Measurements from ENCODE around the gene FARP2. TPM values are rescaled to one million over a fixed set of nuclear protein-coding genes. Genes with fewer than 3 reads are reported as not detected.

FARP2 gene
- total RNA-seq, 1 experiment from 2014 or later: 89.1 TPM

- Histone ChIP-seq H2AFZ (no peak overlapping the region), H3K9me3 (ENCODE audit: insufficient read depth, low read depth) (no peaks in the 10 kb centered on the region), H3K79me2 (ENCODE audit: low read depth) (no peaks in the 10 kb centered on the region), H3K9me2 (ENCODE audit: insufficient read depth) (no peaks in the 10 kb centered on the region), H3K4me3 (no peak overlapping the region), H3K4me1 (replicated peaks; ENCODE audit: insufficient read depth) (no peaks in the 10 kb centered on the region), H3F3A (ENCODE audit: insufficient read depth, low read depth) (no peaks in the 10 kb centered on the region), H3K4me2 (no peak overlapping the region), H3K36me3 (ENCODE audit: low read depth) (no peaks in the 10 kb centered on the region), H4K20me1 (ENCODE audit: insufficient read depth) (no peaks in the 10 kb centered on the region), H3K27me3 (ENCODE audit: insufficient read depth, low read depth) (no peaks in the 10 kb centered on the region), H3K27ac (no peak overlapping the region)
- ChIA-PET POLR2A (ENCODE audit: unreplicated experiment) (no interaction called here), CTCF (no interaction called here)
- no TSS peak for BruUV-seq (replicated peaks)
- DNase-seq: no peak
- intact Hi-C loops (cut with micrococcal nuclease; ENCODE audit: unreplicated experiment): no loop called here
- TF ChIP-seq CTCF (conservative IDR thresholded peaks at IDR 0.05) (no peak), EZH2 (IDR thresholded peaks at IDR 0.05; ENCODE audit: low read depth) (no peak)
Observed at GRCh38 chr2:241454837-241455485, 98.9 kb downstream of the FARP2 start.

- H3K36me3 ChIP-seq (ENCODE audit: low read depth): no peaks in the 10 kb centered on the region
- intact Hi-C loops (cut with micrococcal nuclease; ENCODE audit: unreplicated experiment): no loop called here
- no peaks in the 10 kb centered on the region for H3K9me3 ChIP-seq (ENCODE audit: insufficient read depth, low read depth)
- H3K27ac ChIP-seq: no peak overlapping the region
- TF ChIP-seq CTCF (conservative IDR thresholded peaks at IDR 0.05) (no peak), EZH2 (IDR thresholded peaks at IDR 0.05; ENCODE audit: low read depth) (no peak)
- no peak overlapping the region for H3K4me2 ChIP-seq
- ChIA-PET POLR2A (ENCODE audit: unreplicated experiment) (no interaction called here), CTCF (no interaction called here)
- no peak overlapping the region for H2AFZ ChIP-seq
- no peaks in the 10 kb centered on the region for H3F3A ChIP-seq (ENCODE audit: insufficient read depth, low read depth)
- H3K27me3 ChIP-seq (ENCODE audit: insufficient read depth, low read depth): no peaks in the 10 kb centered on the region
- no peak for DNase-seq
- no peak overlapping the region for H3K4me3 ChIP-seq
- H3K4me1 ChIP-seq (replicated peaks; ENCODE audit: insufficient read depth): no peaks in the 10 kb centered on the region
- H3K79me2 ChIP-seq (ENCODE audit: low read depth): no peaks in the 10 kb centered on the region
- H4K20me1 ChIP-seq (ENCODE audit: insufficient read depth): no peaks in the 10 kb centered on the region
- H3K9me2 ChIP-seq (ENCODE audit: insufficient read depth): no peaks in the 10 kb centered on the region
- BruUV-seq (replicated peaks): no TSS peak
Observed at GRCh38 chr2:241456546-241456945, 100.5 kb downstream of the FARP2 start.

DNA sequence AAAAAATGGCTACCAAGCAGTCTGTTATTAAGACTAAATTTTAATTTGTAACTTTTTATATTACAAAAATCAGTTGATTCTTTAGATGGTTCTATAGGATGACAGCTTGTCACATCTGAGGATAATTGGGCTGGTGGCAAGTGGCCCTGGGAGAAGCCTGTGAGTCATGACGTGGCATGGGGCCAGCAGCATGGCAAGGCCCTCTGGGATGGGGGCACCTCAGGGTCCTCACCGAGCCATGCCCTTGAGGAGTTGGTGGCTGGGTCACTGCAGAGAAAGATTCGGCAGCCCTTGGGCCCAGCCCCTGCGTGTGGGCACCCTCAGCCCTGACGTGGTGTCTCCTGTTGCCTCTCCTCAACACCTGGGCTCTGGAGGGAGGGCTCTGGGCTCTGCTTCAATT, 102.6 kb downstream of the FARP2 start:
- no peaks in the 10 kb centered on the region for H3K36me3 ChIP-seq (ENCODE audit: low read depth)
- no peaks in the 10 kb centered on the region for H3K27me3 ChIP-seq (ENCODE audit: insufficient read depth, low read depth)
- H3K27ac ChIP-seq: no peak overlapping the region
- no peak overlapping the region for H2AFZ ChIP-seq
- H3F3A ChIP-seq (ENCODE audit: insufficient read depth, low read depth): no peaks in the 10 kb centered on the region
- ChIA-PET CTCF (no interaction called here), POLR2A (ENCODE audit: unreplicated experiment) (no interaction called here)
- no peaks in the 10 kb centered on the region for H3K9me2 ChIP-seq (ENCODE audit: insufficient read depth)
- no peaks in the 10 kb centered on the region; the same call in 1 of the 2 replicates for H4K20me1 ChIP-seq (ENCODE audit: insufficient read depth)
- H3K4me3 ChIP-seq: no peak overlapping the region
- no peaks in the 10 kb centered on the region for H3K79me2 ChIP-seq (ENCODE audit: low read depth)
- DNase-seq: no peak
- no peak for TF ChIP-seq EZH2 (IDR thresholded peaks at IDR 0.05; ENCODE audit: low read depth)
- no peak for TF ChIP-seq CTCF (conservative IDR thresholded peaks at IDR 0.05)
- BruUV-seq (replicated peaks): no TSS peak
- H3K4me2 ChIP-seq: no peak overlapping the region
- intact Hi-C loops (cut with micrococcal nuclease; ENCODE audit: unreplicated experiment): no loop called here
- no peaks in the 10 kb centered on the region for H3K9me3 ChIP-seq (ENCODE audit: insufficient read depth, low read depth)
- H3K4me1 ChIP-seq (replicated peaks; ENCODE audit: insufficient read depth): no peaks in the 10 kb centered on the region

All from PC-9 (cell line).